HEK293 (cell line): ENCODE data around the gene HCN4.

Source experiments
- CTCF ChIA-PET: fragments of 350-600 bp; formaldehyde crosslinking; extraction: SDS; loops from one replicate; lab custom pipeline; 2021; ENCODE audit warnings: antibody characterized with exemption; lab: Yijun Ruan, JAX
- POLR2A ChIA-PET: fragments of 300-600 bp; formaldehyde crosslinking; extraction: SDS; loops from one replicate; lab custom pipeline; 2020; ENCODE audit warnings: antibody characterized with exemption, inconsistent platforms; lab: Yijun Ruan, JAX
- H3K27ac ChIP-seq: fragments of 200-500 bp; sonication (Bioruptor generic); 2 replicates; pipeline ENCODE4 v1.5.1; 2014; ENCODE audit warnings: low read depth, low read length, control low read depth, inconsistent platforms; ENCODE audit errors: extremely low read depth
- H3K36me3 ChIP-seq, 2 experiments: fragments of 200-500 bp in 1 of 2; sonication (Bioruptor generic) in 1 of 2; 1 replicate in 1 of 2; 2 replicates in 1 of 2; pipeline ENCODE4 v1.5.1; 2014 to 2017; ENCODE audit warnings: inconsistent platforms in 2 of 2, low read length in 2 of 2; ENCODE audit not compliant: control insufficient read depth in 2 of 2, insufficient read depth in 1 of 2
- H3K4me1 ChIP-seq: fragments of 200-500 bp; sonication (Bioruptor generic); 2 replicates; pipeline ENCODE4 v1.5.1; 2014; ENCODE audit warnings: mild to moderate bottlenecking, low read length, inconsistent platforms; ENCODE audit not compliant: control insufficient read depth, insufficient read depth
- H3K4me3 ChIP-seq: 2 replicates; pipeline ENCODE4 v1.5.1; 2011; ENCODE audit warnings: low read depth, mild to moderate bottlenecking, control low read depth, low read length, moderate library complexity
- H3K9me3 ChIP-seq: fragments of 200-500 bp; sonication (Bioruptor generic); 2 replicates; pipeline ENCODE4 v1.5.1; 2014; ENCODE audit warnings: low read depth, low read length, inconsistent platforms; ENCODE audit not compliant: control insufficient read depth, insufficient read depth
- FEZF1 ChIP-seq: fragments of 450-650 bp; formaldehyde crosslinking; IDR thresholded peaks from 2 replicates; pipeline ENCODE4 v1.5.1; 2016; ENCODE audit warnings: missing biosample characterization, missing genetic modification characterization
- GFI1B ChIP-seq: fragments of 450-650 bp; formaldehyde crosslinking; IDR thresholded peaks from 2 replicates; pipeline ENCODE4 v1.5.1; 2016; ENCODE audit warnings: missing biosample characterization, missing genetic modification characterization
- GLI4 ChIP-seq: fragments of 450-650 bp; formaldehyde crosslinking; IDR thresholded peaks from 2 replicates; pipeline ENCODE4 v1.5.1; 2016; ENCODE audit warnings: missing biosample characterization, missing genetic modification characterization
- GLIS1 ChIP-seq: fragments of 450-650 bp; formaldehyde crosslinking; IDR thresholded peaks from 2 replicates; pipeline ENCODE4 v1.5.1; 2016; ENCODE audit warnings: missing biosample characterization, missing genetic modification characterization
- MYNN ChIP-seq: fragments of 450-650 bp; formaldehyde crosslinking; IDR thresholded peaks from 2 replicates; pipeline ENCODE4 v1.5.1; 2016; ENCODE audit warnings: missing biosample characterization, missing genetic modification characterization, borderline replicate concordance
- RBAK ChIP-seq: fragments of 450-650 bp; formaldehyde crosslinking; IDR thresholded peaks from 2 replicates; pipeline ENCODE4 v1.5.1; 2016; ENCODE audit warnings: missing biosample characterization, missing genetic modification characterization
- SCRT1 ChIP-seq: fragments of 450-650 bp; formaldehyde crosslinking; IDR thresholded peaks from 2 replicates; pipeline ENCODE4 v1.5.1; 2016; ENCODE audit warnings: missing biosample characterization, missing genetic modification characterization, borderline replicate concordance
- SP7 ChIP-seq: fragments of 450-650 bp; formaldehyde crosslinking; IDR thresholded peaks from 2 replicates; pipeline ENCODE4 v1.5.1; 2016; ENCODE audit warnings: missing biosample characterization, missing genetic modification characterization
- ZBTB17 ChIP-seq: fragments of 450-650 bp; formaldehyde crosslinking; IDR thresholded peaks from 2 replicates; pipeline ENCODE4 v1.5.1; 2016; ENCODE audit warnings: missing biosample characterization, missing genetic modification characterization
- ZBTB20 ChIP-seq: fragments of 450-650 bp; formaldehyde crosslinking; IDR thresholded peaks from 2 replicates; pipeline ENCODE4 v1.5.1; 2016; ENCODE audit warnings: missing biosample characterization, missing genetic modification characterization
- ZBTB21 ChIP-seq: fragments of 450-650 bp; formaldehyde crosslinking; IDR thresholded peaks from 2 replicates; pipeline ENCODE4 v1.5.1; 2017; ENCODE audit warnings: missing biosample characterization, missing genetic modification characterization
- ZBTB48 ChIP-seq: fragments of 450-650 bp; formaldehyde crosslinking; IDR thresholded peaks from 2 replicates; pipeline ENCODE4 v1.5.1; 2016; ENCODE audit warnings: missing biosample characterization, missing genetic modification characterization
- ZEB2 ChIP-seq: fragments of 450-650 bp; formaldehyde crosslinking; IDR thresholded peaks from 2 replicates; pipeline ENCODE4 v1.5.1; 2016; ENCODE audit warnings: missing biosample characterization, missing genetic modification characterization
- ZNF112 ChIP-seq: fragments of 450-650 bp; formaldehyde crosslinking; IDR thresholded peaks from 2 replicates; pipeline ENCODE4 v1.5.0; 2017; ENCODE audit warnings: missing biosample characterization, missing genetic modification characterization
- ZNF335 ChIP-seq: fragments of 450-650 bp; formaldehyde crosslinking; conservative IDR thresholded peaks from 2 replicates; pipeline ENCODE4 v1.5.1; 2016; ENCODE audit warnings: missing biosample characterization, missing genetic modification characterization
- ZNF48 ChIP-seq: fragments of 450-650 bp; formaldehyde crosslinking; IDR thresholded peaks from 2 replicates; pipeline ENCODE4 v1.5.1; 2016; ENCODE audit warnings: missing biosample characterization, missing genetic modification characterization
- ZNF529 ChIP-seq: fragments of 450-650 bp; formaldehyde crosslinking; IDR thresholded peaks from 2 replicates; pipeline ENCODE4 v1.5.1; 2017; ENCODE audit warnings: missing genetic modification characterization, missing biosample characterization; ENCODE audit not compliant: insufficient replicate concordance
- ZNF629 ChIP-seq: fragments of 450-650 bp; formaldehyde crosslinking; IDR thresholded peaks from 2 replicates; pipeline ENCODE4 v1.5.1; 2017; ENCODE audit warnings: missing biosample characterization, missing genetic modification characterization
- ZNF654 ChIP-seq: fragments of 450-650 bp; formaldehyde crosslinking; IDR thresholded peaks from 2 replicates; pipeline ENCODE4 v1.5.1; 2016; ENCODE audit warnings: low read depth, missing biosample characterization, missing genetic modification characterization
- ZNF677 ChIP-seq: fragments of 450-650 bp; IDR thresholded peaks from 2 replicates; pipeline ENCODE4 v1.5.0; 2018; ENCODE audit warnings: missing biosample characterization, mild to moderate bottlenecking, missing genetic modification characterization, moderate library complexity
- ZNF701 ChIP-seq: fragments of 450-650 bp; formaldehyde crosslinking; IDR thresholded peaks from 2 replicates; pipeline ENCODE4 v1.5.1; 2016; ENCODE audit warnings: missing biosample characterization, missing genetic modification characterization
- ZNF776 ChIP-seq: fragments of 450-650 bp; formaldehyde crosslinking; IDR thresholded peaks from 2 replicates; pipeline ENCODE4 v1.5.0; 2017; ENCODE audit warnings: missing biosample characterization, missing genetic modification characterization, borderline replicate concordance
- ZNF777 ChIP-seq: fragments of 450-650 bp; formaldehyde crosslinking; IDR thresholded peaks from 2 replicates; pipeline ENCODE4 v1.5.1; 2017; ENCODE audit warnings: missing biosample characterization, missing genetic modification characterization, borderline replicate concordance
- ZSCAN23 ChIP-seq: fragments of 450-650 bp; formaldehyde crosslinking; IDR thresholded peaks from 2 replicates; pipeline ENCODE4 v1.5.1; 2016; ENCODE audit warnings: missing biosample characterization, missing genetic modification characterization
- TF ChIP-seq, protein P1 (sequence below): fragments of 450-650 bp; formaldehyde crosslinking; IDR thresholded peaks from 2 replicates; pipeline ENCODE4 v1.5.1; 2016; ENCODE audit warnings: missing biosample characterization, missing genetic modification characterization
- TF ChIP-seq, protein P2 (sequence below): fragments of 450-650 bp; formaldehyde crosslinking; IDR thresholded peaks from 2 replicates; pipeline ENCODE4 v1.5.1; 2017; ENCODE audit warnings: missing biosample characterization, missing genetic modification characterization
- TF ChIP-seq, protein P3 (sequence below): sonication (generic); formaldehyde crosslinking; IDR thresholded peaks from 2 replicates; pipeline ENCODE4 v1.8.1; 2022; ENCODE audit warnings: mild to moderate bottlenecking, moderate library complexity, missing genetic modification reagents
- TF ChIP-seq, protein P4 (sequence below): fragments of 450-650 bp; formaldehyde crosslinking; IDR thresholded peaks from 2 replicates; pipeline ENCODE4 v1.5.1; 2016; ENCODE audit warnings: missing biosample characterization, missing genetic modification characterization
- TF ChIP-seq, protein P5 (sequence below): fragments of 450-650 bp; formaldehyde crosslinking; IDR thresholded peaks from 2 replicates; pipeline ENCODE4 v1.5.1; 2016; ENCODE audit warnings: missing biosample characterization, missing genetic modification characterization

HCN4 gene

DNA sequence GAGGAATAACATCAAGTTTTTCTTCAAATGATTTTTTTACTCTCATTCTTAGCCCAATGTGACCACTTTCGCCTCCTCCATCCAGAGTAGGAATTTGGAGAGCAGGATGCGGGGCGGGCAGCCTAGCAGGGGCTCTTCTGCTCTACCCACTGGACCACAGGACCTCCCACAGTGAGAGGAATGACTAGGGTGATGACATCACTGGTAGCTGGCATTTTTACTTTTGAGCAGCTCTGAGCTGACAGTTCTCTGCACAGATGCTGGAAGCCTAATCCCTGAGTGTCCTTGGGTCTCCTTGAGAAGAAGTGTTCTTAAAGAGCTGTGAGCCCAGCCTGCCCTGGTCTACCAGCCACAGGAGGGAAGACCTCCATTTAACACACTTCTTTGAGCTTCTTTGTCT lies 1.4 kb upstream of the HCN4 start (continued):
- TF ChIP-seq, protein P1, sequence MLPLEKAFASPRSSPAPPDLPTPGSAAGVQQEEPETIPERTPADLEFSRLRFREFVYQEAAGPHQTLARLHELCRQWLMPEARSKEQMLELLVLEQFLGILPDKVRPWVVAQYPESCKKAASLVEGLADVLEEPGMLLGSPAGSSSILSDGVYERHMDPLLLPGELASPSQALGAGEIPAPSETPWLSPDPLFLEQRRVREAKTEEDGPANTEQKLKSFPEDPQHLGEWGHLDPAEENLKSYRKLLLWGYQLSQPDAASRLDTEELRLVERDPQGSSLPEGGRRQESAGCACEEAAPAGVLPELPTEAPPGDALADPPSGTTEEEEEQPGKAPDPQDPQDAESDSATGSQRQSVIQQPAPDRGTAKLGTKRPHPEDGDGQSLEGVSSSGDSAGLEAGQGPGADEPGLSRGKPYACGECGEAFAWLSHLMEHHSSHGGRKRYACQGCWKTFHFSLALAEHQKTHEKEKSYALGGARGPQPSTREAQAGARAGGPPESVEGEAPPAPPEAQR (tag by site-specific recombination), result no peak
- TF ChIP-seq ZEB2 (tag by site-specific recombination) (no peak), ZNF629 (tag by site-specific recombination) (peak; percentile 63; the same call in 1 of the 2 replicates)
- TF ChIP-seq, protein P2, sequence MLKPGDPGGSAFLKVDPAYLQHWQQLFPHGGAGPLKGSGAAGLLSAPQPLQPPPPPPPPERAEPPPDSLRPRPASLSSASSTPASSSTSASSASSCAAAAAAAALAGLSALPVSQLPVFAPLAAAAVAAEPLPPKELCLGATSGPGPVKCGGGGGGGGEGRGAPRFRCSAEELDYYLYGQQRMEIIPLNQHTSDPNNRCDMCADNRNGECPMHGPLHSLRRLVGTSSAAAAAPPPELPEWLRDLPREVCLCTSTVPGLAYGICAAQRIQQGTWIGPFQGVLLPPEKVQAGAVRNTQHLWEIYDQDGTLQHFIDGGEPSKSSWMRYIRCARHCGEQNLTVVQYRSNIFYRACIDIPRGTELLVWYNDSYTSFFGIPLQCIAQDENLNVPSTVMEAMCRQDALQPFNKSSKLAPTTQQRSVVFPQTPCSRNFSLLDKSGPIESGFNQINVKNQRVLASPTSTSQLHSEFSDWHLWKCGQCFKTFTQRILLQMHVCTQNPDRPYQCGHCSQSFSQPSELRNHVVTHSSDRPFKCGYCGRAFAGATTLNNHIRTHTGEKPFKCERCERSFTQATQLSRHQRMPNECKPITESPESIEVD (tag by site-specific recombination), result no peak

DNA sequence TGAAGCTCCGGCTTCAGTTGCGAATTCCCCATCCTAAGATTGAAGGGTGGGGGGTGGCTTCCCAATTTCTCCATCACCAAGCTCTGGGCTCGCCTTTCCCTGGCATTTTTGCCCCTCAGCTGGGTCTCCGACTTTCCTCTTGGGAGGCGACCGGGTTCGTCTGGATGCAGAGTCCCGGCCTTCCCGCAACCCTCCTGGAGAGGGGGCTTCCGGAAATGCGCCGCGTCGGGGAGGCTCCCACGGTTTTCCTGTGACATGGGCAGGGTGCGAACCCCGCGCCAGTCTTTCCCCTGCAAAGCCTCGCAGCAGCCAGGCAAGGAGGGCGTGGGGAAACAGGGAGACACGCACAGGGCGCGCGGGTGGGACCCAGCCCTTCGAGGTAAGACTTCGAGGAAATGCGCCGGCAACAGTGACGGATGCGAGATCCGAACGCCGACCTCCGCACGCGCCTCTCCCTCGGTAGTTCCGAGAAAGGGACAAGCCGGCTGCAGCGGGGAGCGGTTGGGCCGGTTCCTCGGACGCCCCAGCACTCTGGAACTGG lies 466 bp upstream of the HCN4 start:
- H3K36me3 ChIP-seq, result no peaks in the 10 kb centered on the region
- peak overlapping the region; percentile 47 for H3K4me3 ChIP-seq
- POLR2A ChIA-PET, result interaction anchor here (0.6 to 1.1 kb wide), 3 partner anchors 63 to 261 kb away, joined by 3 to 5 read pairs (median 3); no protein-coding TSS in a partner anchor
- TF ChIP-seq ZNF776 (no peak), FEZF1 (tag by site-specific recombination) (no peak), RBAK (tag by site-specific recombination) (no peak), ZNF677 (tag by site-specific recombination) (no peak), ZNF701 (tag by site-specific recombination) (no peak), ZBTB48 (tag by site-specific recombination) (no peak), ZNF654 (tag by site-specific recombination) (no peak), GLIS1 (tag by site-specific recombination) (no peak), ZNF335 (peak; percentile 77), ZNF777 (tag by site-specific recombination) (peak; percentile 77; the same call in 1 of the 2 replicates), SP7 (no peak), GLI4 (tag by site-specific recombination) (no peak), ZNF112 (tag by site-specific recombination) (no peak), ZBTB21 (tag by site-specific recombination) (no peak), ZBTB20 (tag by site-specific recombination) (peak; percentile 90), ZBTB17 (tag by site-specific recombination) (peak; percentile 62), MYNN (tag by site-specific recombination) (no peak), GFI1B (no peak), ZNF529 (tag by site-specific recombination) (no peak), ZNF48 (tag by site-specific recombination) (no peak), ZSCAN23 (tag by site-specific recombination) (no peak), SCRT1 (tag by site-specific recombination) (no peak)
- TF ChIP-seq, protein P3, sequence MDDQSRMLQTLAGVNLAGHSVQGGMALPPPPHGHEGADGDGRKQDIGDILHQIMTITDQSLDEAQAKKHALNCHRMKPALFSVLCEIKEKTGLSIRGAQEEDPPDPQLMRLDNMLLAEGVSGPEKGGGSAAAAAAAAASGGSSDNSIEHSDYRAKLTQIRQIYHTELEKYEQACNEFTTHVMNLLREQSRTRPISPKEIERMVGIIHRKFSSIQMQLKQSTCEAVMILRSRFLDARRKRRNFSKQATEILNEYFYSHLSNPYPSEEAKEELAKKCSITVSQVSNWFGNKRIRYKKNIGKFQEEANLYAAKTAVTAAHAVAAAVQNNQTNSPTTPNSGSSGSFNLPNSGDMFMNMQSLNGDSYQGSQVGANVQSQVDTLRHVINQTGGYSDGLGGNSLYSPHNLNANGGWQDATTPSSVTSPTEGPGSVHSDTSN (CRISPR knock-in tag), result peak; percentile 52; the same call in 1 of the 2 replicates
- TF ChIP-seq, protein P1 (tag by site-specific recombination), result no peak
- TF ChIP-seq, protein P4, sequence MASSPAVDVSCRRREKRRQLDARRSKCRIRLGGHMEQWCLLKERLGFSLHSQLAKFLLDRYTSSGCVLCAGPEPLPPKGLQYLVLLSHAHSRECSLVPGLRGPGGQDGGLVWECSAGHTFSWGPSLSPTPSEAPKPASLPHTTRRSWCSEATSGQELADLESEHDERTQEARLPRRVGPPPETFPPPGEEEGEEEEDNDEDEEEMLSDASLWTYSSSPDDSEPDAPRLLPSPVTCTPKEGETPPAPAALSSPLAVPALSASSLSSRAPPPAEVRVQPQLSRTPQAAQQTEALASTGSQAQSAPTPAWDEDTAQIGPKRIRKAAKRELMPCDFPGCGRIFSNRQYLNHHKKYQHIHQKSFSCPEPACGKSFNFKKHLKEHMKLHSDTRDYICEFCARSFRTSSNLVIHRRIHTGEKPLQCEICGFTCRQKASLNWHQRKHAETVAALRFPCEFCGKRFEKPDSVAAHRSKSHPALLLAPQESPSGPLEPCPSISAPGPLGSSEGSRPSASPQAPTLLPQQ (tag by site-specific recombination), result peak; percentile 52
- TF ChIP-seq, protein P5, sequence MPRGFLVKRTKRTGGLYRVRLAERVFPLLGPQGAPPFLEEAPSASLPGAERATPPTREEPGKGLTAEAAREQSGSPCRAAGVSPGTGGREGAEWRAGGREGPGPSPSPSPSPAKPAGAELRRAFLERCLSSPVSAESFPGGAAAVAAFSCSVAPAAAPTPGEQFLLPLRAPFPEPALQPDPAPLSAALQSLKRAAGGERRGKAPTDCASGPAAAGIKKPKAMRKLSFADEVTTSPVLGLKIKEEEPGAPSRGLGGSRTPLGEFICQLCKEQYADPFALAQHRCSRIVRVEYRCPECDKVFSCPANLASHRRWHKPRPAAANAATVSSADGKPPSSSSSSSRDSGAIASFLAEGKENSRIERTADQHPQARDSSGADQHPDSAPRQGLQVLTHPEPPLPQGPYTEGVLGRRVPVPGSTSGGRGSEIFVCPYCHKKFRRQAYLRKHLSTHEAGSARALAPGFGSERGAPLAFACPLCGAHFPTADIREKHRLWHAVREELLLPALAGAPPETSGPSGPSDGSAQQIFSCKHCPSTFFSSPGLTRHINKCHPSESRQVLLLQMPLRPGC (tag by site-specific recombination), result no peak

More for the DNA sequence above, 466 bp upstream of the HCN4 start:
- CTCF ChIA-PET, result no interaction called here
- Histone ChIP-seq H3K4me1 (peaks cover 2% of the 10 kb centered on the region; the same call in 1 of the 2 replicates), H3K9me3 (no peaks in the 10 kb centered on the region), H3K27ac (no peak overlapping the region)
